ENCODE results near the gene MCRIP1.

MCRIP1 gene

GRCh38 chr17:81821147-81821546 lies 11.9 kb downstream of the MCRIP1 start:
- no peak for DNase-seq (ENCODE audit: low read depth in 2 of 2)

GRCh38 chr17:81819708-81820107 lies 13.4 kb downstream of the MCRIP1 start:
- DNase-seq (ENCODE audit: low read depth in 2 of 2) = no peak

GRCh38 chr17:81817758-81818147 lies 15.3 kb downstream of the MCRIP1 start:
- no peak for DNase-seq (ENCODE audit: low read depth in 2 of 2)

GRCh38 chr17:81815646-81815986 lies 17.5 kb downstream of the MCRIP1 start:
- DNase-seq (ENCODE audit: low read depth in 2 of 2) = no peak

- DNase-seq (ENCODE audit: low read depth in 2 of 2) = no peak
Measured at GRCh38 chr17:81814748-81815645, 18.1 kb downstream of the MCRIP1 start.

- DNase-seq (ENCODE audit: low read depth in 2 of 2) = no peak
Measured at GRCh38 chr17:81813861-81814683, 19.0 kb downstream of the MCRIP1 start.

- no peak for DNase-seq (ENCODE audit: low read depth in 2 of 2)
Measured at GRCh38 chr17:81813371-81813684, 19.8 kb downstream of the MCRIP1 start.

GRCh38 chr17:81812571-81813370 lies 20.3 kb downstream of the MCRIP1 start:
- no peak for DNase-seq (ENCODE audit: low read depth in 2 of 2)

GRCh38 chr17:81811705-81812570 lies 21.2 kb downstream of the MCRIP1 start:
- no peak for DNase-seq (ENCODE audit: low read depth in 2 of 2)

GRCh38 chr17:81810892-81811704 lies 22.0 kb downstream of the MCRIP1 start:
- no peak for DNase-seq (ENCODE audit: low read depth in 2 of 2)

GRCh38 chr17:81810476-81810875 lies 22.6 kb downstream of the MCRIP1 start:
- DNase-seq (ENCODE audit: low read depth in 2 of 2) = no peak

GRCh38 chr17:81809556-81809998 lies 23.5 kb downstream of the MCRIP1 start:
- no peak for DNase-seq (ENCODE audit: low read depth in 2 of 2)

GRCh38 chr17:81808778-81809555 lies 24.1 kb downstream of the MCRIP1 start:
- no peak for DNase-seq (ENCODE audit: low read depth in 2 of 2)

- DNase-seq (ENCODE audit: low read depth in 2 of 2) = no peak
Measured at GRCh38 chr17:81807839-81808238, 25.3 kb downstream of the MCRIP1 start.

GRCh38 chr17:81807210-81807719 lies 25.8 kb downstream of the MCRIP1 start:
- no peak for DNase-seq (ENCODE audit: low read depth in 2 of 2)

- no peak for DNase-seq (ENCODE audit: low read depth in 2 of 2)
Measured at GRCh38 chr17:81806461-81807209, 26.5 kb downstream of the MCRIP1 start.

GRCh38 chr17:81805707-81806460 lies 27.2 kb downstream of the MCRIP1 start:
- DNase-seq (ENCODE audit: low read depth in 2 of 2) = no peak

Data from fibroblast of skin of left quadriceps (primary cell).